ENCODE measurements around the gene CD47. TPM values are rescaled to one million over a fixed set of nuclear protein-coding genes. Genes with fewer than 3 reads are reported as not detected.
A peak's percentile ranks its signal among the peaks of the same experiment; 100 is the strongest.

Gene CD47
- total RNA-seq, 5 donors from 2014 or later (not counting 1 experiment from before 2014, with no cell fraction given) = 154 to 186 (median 161) TPM

- ChIA-PET CTCF (interaction anchor here (0.5 to 1.3 kb wide), 11 partner anchors 16 to 403 kb away, joined by 3 to 10 read pairs (median 4); no protein-coding TSS in a partner anchor), POLR2A (interaction anchor here (0.5 to 1.9 kb wide), 23 partner anchors 10 to 823 kb away, joined by 3 to 35 read pairs (median 7); partner anchors contain the start of gene IFT57 (in 1 of the 2))
- ATAC-seq (replicated peaks in 1 of 4) (peak in 3 of 4 experiments; percentile 4 to 50 (median 11)), DNase-seq (peak; percentile 34 to 82 (median 69))
- H3K27ac ChIP-seq (ENCODE audit: low read length) = peak overlapping the region; percentile 95
- peaks cover 0 to 7% of the 10 kb centered on the region in 2 donors for H3K36me3 ChIP-seq (ENCODE audit: control insufficient read depth in 2 of 2, extremely low read depth in 1 of 2, insufficient read depth in 1 of 2, low read length in 1 of 2)
- Mint-ChIP-seq H3K4me1 (peaks cover 31 to 34% (median 33%) of the 10 kb centered on the region in 3 donors), H3K36me3 (peaks cover 5% of the 10 kb centered on the region), H3K4me3 (peak overlapping the region in 1 of 3 donors; percentile 95), H3K9me3 (peaks cover 0 to 4% (median 0%) of the 10 kb centered on the region in 3 donors), H3K27ac (peak overlapping the region; percentile 96 to 98), H3K27me3 (no peaks in the 10 kb centered on the region)
- H3K4me3 ChIP-seq (ENCODE audit: control insufficient read depth in 1 of 2, extremely low read depth in 1 of 2, low read length in 1 of 2) = peak overlapping the region; percentile 87 to 89
- H3K4me1 ChIP-seq (ENCODE audit: control insufficient read depth in 1 of 2, extremely low read depth in 1 of 2, insufficient read depth in 2 of 2, low read length in 2 of 2) = peaks cover 37 to 59% of the 10 kb centered on the region in 2 experiments
- no peaks in the 10 kb centered on the region for H3K27me3 ChIP-seq (replicated peaks in 1 of 2; ENCODE audit: control insufficient read depth in 2 of 2, extremely low read depth in 1 of 2, insufficient read depth in 2 of 2, low read length in 1 of 2)
- no peaks in the 10 kb centered on the region for H3K9me3 ChIP-seq
- WGBS (ENCODE audit: insufficient coverage) = 0% methylated on average over 12 of the region's 29 CpGs
These were observed 656 bp downstream of the CD47 start for GRCh38 chr3:108090049-108090700.

- Mint-ChIP-seq H3K36me3 (peaks cover 5% of the 10 kb centered on the region), H3K27me3 (no peaks in the 10 kb centered on the region), H3K4me3 (peak overlapping the region in 1 of 3 donors; percentile 95), H3K9me3 (peaks cover 0 to 4% (median 0%) of the 10 kb centered on the region in 3 donors), H3K27ac (peak overlapping the region; percentile 96 to 98), H3K4me1 (peaks cover 27 to 28% (median 28%) of the 10 kb centered on the region in 3 donors)
- H3K27me3 ChIP-seq (replicated peaks in 1 of 2; ENCODE audit: control insufficient read depth in 2 of 2, extremely low read depth in 1 of 2, insufficient read depth in 2 of 2, low read length in 1 of 2) = no peaks in the 10 kb centered on the region
- H3K36me3 ChIP-seq (ENCODE audit: control insufficient read depth in 2 of 2, extremely low read depth in 1 of 2, insufficient read depth in 1 of 2, low read length in 1 of 2) = peaks cover 0 to 13% of the 10 kb centered on the region in 2 donors
- H3K4me1 ChIP-seq (ENCODE audit: control insufficient read depth in 1 of 2, extremely low read depth in 1 of 2, insufficient read depth in 2 of 2, low read length in 2 of 2) = peaks cover 42 to 63% of the 10 kb centered on the region in 2 experiments
- no peak for ATAC-seq (replicated peaks in 1 of 4)
- no peaks in the 10 kb centered on the region for H3K9me3 ChIP-seq
- ChIA-PET CTCF (interaction anchor here (0.5 to 1.3 kb wide), 12 partner anchors 15 to 402 kb away, joined by 3 to 10 read pairs (median 4); no protein-coding TSS in a partner anchor), POLR2A (interaction anchor here (0.5 to 1.9 kb wide), 25 partner anchors 9 to 822 kb away, joined by 3 to 35 read pairs (median 6); partner anchors contain the start of gene IFT57 (in 1 of the 2))
- peak in 1 of 35 experiments; percentile 29 for DNase-seq
- H3K4me3 ChIP-seq (ENCODE audit: control insufficient read depth in 1 of 2, extremely low read depth in 1 of 2, low read length in 1 of 2) = peak overlapping the region; percentile 87 to 89
- WGBS (ENCODE audit: insufficient coverage) = no CpG with 5 or more reads among the region's 10 CpGs
- peak overlapping the region; percentile 95 for H3K27ac ChIP-seq (ENCODE audit: low read length)
These were observed 1.3 kb downstream of the CD47 start for GRCh38 chr3:108089579-108089978.

- H3K36me3 Mint-ChIP-seq = peaks cover 5% of the 10 kb centered on the region
- Histone ChIP-seq H3K4me1 (ENCODE audit: control insufficient read depth in 1 of 2, extremely low read depth in 1 of 2, insufficient read depth in 2 of 2, low read length in 2 of 2) (peaks cover 40 to 69% of the 10 kb centered on the region in 2 experiments), H3K36me3 (ENCODE audit: control insufficient read depth in 2 of 2, extremely low read depth in 1 of 2, insufficient read depth in 1 of 2, low read length in 1 of 2) (peaks cover 0 to 13% of the 10 kb centered on the region in 2 donors), H3K27me3 (replicated peaks in 1 of 2; ENCODE audit: control insufficient read depth in 2 of 2, extremely low read depth in 1 of 2, insufficient read depth in 2 of 2, low read length in 1 of 2) (no peaks in the 10 kb centered on the region), H3K27ac (ENCODE audit: low read length) (peak overlapping the region; percentile 95), H3K4me3 (ENCODE audit: control insufficient read depth in 1 of 2, extremely low read depth in 1 of 2, low read length in 1 of 2) (peak overlapping the region; percentile 38 to 87), H3K9me3 (no peaks in the 10 kb centered on the region)
- CTCF ChIA-PET = interaction anchor here in 1 of 2 donors (0.6 kb wide), 1 partner anchor 16 kb away, joined by 3 read pairs; no protein-coding TSS in a partner anchor
- H3K9me3 Mint-ChIP-seq = peaks cover 0 to 4% (median 0%) of the 10 kb centered on the region in 3 donors
- H3K4me1 Mint-ChIP-seq = peaks cover 23 to 24% (median 24%) of the 10 kb centered on the region in 3 donors
- H3K27ac Mint-ChIP-seq = peak overlapping the region; percentile 41 to 70
- ATAC-seq (replicated peaks in 1 of 4) = no peak
- DNase-seq = peak in 3 of 35 experiments; percentile 11 to 67 (median 19)
- POLR2A ChIA-PET = interaction anchor here (0.6 to 1.9 kb wide), 7 partner anchors 9 to 134 kb away, joined by 3 to 35 read pairs (median 9); partner anchors contain the start of gene IFT57 (in 1 of the 2)
- no peaks in the 10 kb centered on the region for H3K27me3 Mint-ChIP-seq
- H3K4me3 Mint-ChIP-seq = peak overlapping the region in 1 of 3 donors; percentile 84
- WGBS (ENCODE audit: insufficient coverage) = 0% methylated on average over 1 of the region's 2 CpGs
These were observed 2.1 kb downstream of the CD47 start for GRCh38 chr3:108088697-108089096.

GRCh38 chr3:108088146-108088545 lies 2.7 kb downstream of the CD47 start:
- CTCF ChIA-PET = no interaction called here
- Mint-ChIP-seq H3K4me1 (peaks cover 18 to 19% (median 18%) of the 10 kb centered on the region in 3 donors), H3K27me3 (no peaks in the 10 kb centered on the region), H3K9me3 (peaks cover 0 to 4% (median 0%) of the 10 kb centered on the region in 3 donors), H3K27ac (peak overlapping the region in 1 of 2 donors; percentile 74), H3K36me3 (peaks cover 5% of the 10 kb centered on the region), H3K4me3 (no peak overlapping the region)
- Histone ChIP-seq H3K4me3 (ENCODE audit: control insufficient read depth in 1 of 2, extremely low read depth in 1 of 2, low read length in 1 of 2) (peak overlapping the region in 1 of 2 donors; percentile 87), H3K27ac (ENCODE audit: low read length) (peak overlapping the region; percentile 37), H3K4me1 (ENCODE audit: control insufficient read depth in 1 of 2, extremely low read depth in 1 of 2, insufficient read depth in 2 of 2, low read length in 2 of 2) (peaks cover 35 to 66% of the 10 kb centered on the region in 2 experiments), H3K9me3 (no peaks in the 10 kb centered on the region), H3K27me3 (replicated peaks in 1 of 2; ENCODE audit: control insufficient read depth in 2 of 2, extremely low read depth in 1 of 2, insufficient read depth in 2 of 2, low read length in 1 of 2) (no peaks in the 10 kb centered on the region), H3K36me3 (ENCODE audit: control insufficient read depth in 2 of 2, extremely low read depth in 1 of 2, insufficient read depth in 1 of 2, low read length in 1 of 2) (peaks cover 0 to 13% of the 10 kb centered on the region in 2 donors)
- POLR2A ChIA-PET = no interaction called here
- ATAC-seq (replicated peaks in 1 of 4) (no peak), DNase-seq (no peak)
- no CpG with 5 or more reads among the region's 4 CpGs for WGBS (ENCODE audit: insufficient coverage)

GRCh38 chr3:108086653-108087052 lies 4.2 kb downstream of the CD47 start:
- Histone ChIP-seq H3K27me3 (replicated peaks in 1 of 2; ENCODE audit: control insufficient read depth in 2 of 2, extremely low read depth in 1 of 2, insufficient read depth in 2 of 2, low read length in 1 of 2) (no peaks in the 10 kb centered on the region), H3K27ac (ENCODE audit: low read length) (no peak overlapping the region), H3K36me3 (ENCODE audit: control insufficient read depth in 2 of 2, extremely low read depth in 1 of 2, insufficient read depth in 1 of 2, low read length in 1 of 2) (peaks cover 0 to 13% of the 10 kb centered on the region in 2 donors), H3K4me3 (ENCODE audit: control insufficient read depth in 1 of 2, extremely low read depth in 1 of 2, low read length in 1 of 2) (peak overlapping the region in 1 of 2 donors; percentile 15), H3K4me1 (ENCODE audit: control insufficient read depth in 1 of 2, extremely low read depth in 1 of 2, insufficient read depth in 2 of 2, low read length in 2 of 2) (peaks cover 25 to 61% of the 10 kb centered on the region in 2 experiments), H3K9me3 (no peaks in the 10 kb centered on the region)
- H3K9me3 Mint-ChIP-seq = peaks cover 0 to 2% (median 0%) of the 10 kb centered on the region in 3 donors
- peaks cover 5% of the 10 kb centered on the region for H3K36me3 Mint-ChIP-seq
- WGBS (ENCODE audit: insufficient coverage) = 90% methylated on average over 2 of the region's 4 CpGs
- ATAC-seq (replicated peaks in 1 of 4) = no peak
- ChIA-PET CTCF (interaction anchor here in 1 of 2 donors (1.3 kb wide), 1 partner anchor 15 kb away, joined by 6 read pairs; no protein-coding TSS in a partner anchor), POLR2A (no interaction called here)
- H3K4me1 Mint-ChIP-seq = peaks cover 3 to 4% (median 4%) of the 10 kb centered on the region in 3 donors
- DNase-seq = no peak
- no peaks in the 10 kb centered on the region for H3K27me3 Mint-ChIP-seq
- no peak overlapping the region for H3K4me3 Mint-ChIP-seq
- no peak overlapping the region for H3K27ac Mint-ChIP-seq

GRCh38 chr3:108085810-108086350 lies 5.0 kb downstream of the CD47 start:
- DNase-seq (no peak), ATAC-seq (replicated peaks in 1 of 4) (no peak)
- Mint-ChIP-seq H3K4me1 (peaks cover 0 to 2% (median 2%) of the 10 kb centered on the region in 3 donors), H3K9me3 (no peaks in the 10 kb centered on the region), H3K4me3 (no peak overlapping the region), H3K27me3 (no peaks in the 10 kb centered on the region), H3K36me3 (peaks cover 5% of the 10 kb centered on the region), H3K27ac (no peak overlapping the region)
- H3K4me3 ChIP-seq (ENCODE audit: control insufficient read depth in 1 of 2, extremely low read depth in 1 of 2, low read length in 1 of 2) = no peak overlapping the region
- H3K27ac ChIP-seq (ENCODE audit: low read length) = no peak overlapping the region
- H3K27me3 ChIP-seq (replicated peaks in 1 of 2; ENCODE audit: control insufficient read depth in 2 of 2, extremely low read depth in 1 of 2, insufficient read depth in 2 of 2, low read length in 1 of 2) = no peaks in the 10 kb centered on the region
- no peaks in the 10 kb centered on the region for H3K9me3 ChIP-seq
- POLR2A ChIA-PET = interaction anchor here (0.7 kb wide), 2 partner anchors 12 to 235 kb away, joined by 4 to 6 read pairs; no protein-coding TSS in a partner anchor
- WGBS (ENCODE audit: insufficient coverage) = 30% methylated on average over 1 of the region's 2 CpGs
- peaks cover 20 to 67% of the 10 kb centered on the region in 2 experiments for H3K4me1 ChIP-seq (ENCODE audit: control insufficient read depth in 1 of 2, extremely low read depth in 1 of 2, insufficient read depth in 2 of 2, low read length in 2 of 2)
- CTCF ChIA-PET = interaction anchor here in 1 of 2 donors (0.6 to 1.3 kb wide), 4 partner anchors 14 to 1550 kb away, joined by 4 to 6 read pairs (median 4); no protein-coding TSS in a partner anchor
- peaks cover 0 to 13% of the 10 kb centered on the region in 2 donors for H3K36me3 ChIP-seq (ENCODE audit: control insufficient read depth in 2 of 2, extremely low read depth in 1 of 2, insufficient read depth in 1 of 2, low read length in 1 of 2)
